Stimulated activated CD8-positive, alpha-beta memory T cell treated with anti-CD3 and anti-CD28 coated beads, Interleukin-4, amount 100 ng/mL, for 4 hours (primary cell): ENCODE data around the gene ZBTB17.
A peak's percentile ranks its signal among the peaks of the same experiment; 100 is the strongest.
"Not testable (repeated sequence)": the region's sequence is repeated elsewhere in the genome, so short reads cannot be mapped to it uniquely, and the experiment has no call there.

ENCODE experiments used
- DNase-seq, 2 donors: peaks; one replicate each; pipeline ENCODE4 v3.0.0-alpha.2; 2020; ENCODE audit warnings: low read depth in 2 of 2, low spot score in 1 of 2

ZBTB17 gene

DNA sequence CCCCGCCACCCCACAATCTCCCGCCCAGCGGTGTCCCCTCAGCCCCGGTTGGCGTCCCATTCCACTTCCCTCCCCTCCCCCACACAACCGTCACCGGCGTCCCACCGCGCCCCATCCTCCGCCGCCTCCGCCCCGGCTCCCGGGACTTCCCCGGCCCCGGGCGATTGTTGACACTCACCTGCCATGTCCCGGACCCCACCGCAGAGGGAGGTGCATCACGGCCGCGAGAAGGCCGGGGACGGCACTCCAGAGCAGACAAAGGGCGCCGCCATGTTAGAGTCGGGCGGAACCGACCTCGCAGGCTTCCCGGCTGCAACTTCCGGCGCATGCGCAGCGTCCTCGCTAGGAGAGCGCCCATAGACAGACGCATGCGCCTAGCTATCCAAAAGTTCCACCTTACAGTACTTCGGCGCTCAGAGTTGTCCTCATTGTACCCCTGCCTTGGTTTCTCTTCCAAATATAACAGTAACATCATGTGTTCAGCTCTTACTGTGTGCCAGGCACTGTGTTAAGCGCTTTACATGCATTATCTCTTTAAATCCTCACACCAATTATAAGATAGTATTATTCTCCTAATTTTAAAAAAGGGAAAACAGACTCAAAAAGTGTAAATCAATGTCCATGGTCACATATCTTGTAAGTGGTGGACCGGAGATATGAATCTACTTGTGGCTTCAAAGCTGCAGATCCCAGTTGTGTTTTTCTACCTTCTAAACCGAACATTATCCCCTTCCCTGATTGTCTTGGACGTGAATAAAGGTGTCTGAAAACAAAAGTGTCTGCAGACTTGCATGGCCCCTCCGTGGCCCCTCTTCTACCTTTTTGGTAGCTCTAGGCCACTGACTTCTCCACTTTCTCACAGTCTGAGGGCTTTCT is at the start of gene ZBTB17:
ZBTB17 (minus strand) TSS at position 297 of the 876 bp plus-strand sequence. CDS start 27,606 bp downstream, outside the sequence.
- peak; percentile 91 to 94 for DNase-seq

DNA sequence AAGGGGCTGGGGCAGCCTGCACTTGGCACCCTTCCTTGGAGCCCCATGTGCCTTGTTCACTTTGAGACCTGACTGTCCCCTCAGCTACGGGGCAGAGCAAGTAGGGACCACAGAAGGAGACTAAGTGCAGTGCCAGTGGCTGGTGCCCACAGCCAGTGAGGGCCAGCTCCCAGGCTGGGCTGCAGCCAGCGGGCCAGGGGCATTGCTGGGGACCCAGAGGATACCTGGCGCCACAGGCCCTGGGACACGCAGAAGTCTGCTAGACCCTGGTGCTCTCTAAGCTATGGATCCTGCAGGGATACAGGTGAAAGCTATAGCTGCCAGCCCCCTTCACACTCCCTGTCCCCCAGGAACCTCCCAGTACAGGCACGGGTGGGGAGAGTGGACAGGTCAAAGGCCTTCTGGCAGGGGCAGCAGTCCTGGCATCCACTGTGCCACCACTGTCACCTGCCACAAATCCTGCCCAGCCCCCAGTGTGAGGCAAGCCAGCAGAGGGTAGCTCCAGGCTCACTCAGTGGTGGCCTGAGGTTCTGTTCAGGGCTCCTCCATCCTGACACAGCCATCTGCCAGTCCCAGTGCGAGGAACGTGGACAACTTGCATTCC is 47.3 kb upstream of the ZBTB17 start:
- DNase-seq, result no peak

DNA sequence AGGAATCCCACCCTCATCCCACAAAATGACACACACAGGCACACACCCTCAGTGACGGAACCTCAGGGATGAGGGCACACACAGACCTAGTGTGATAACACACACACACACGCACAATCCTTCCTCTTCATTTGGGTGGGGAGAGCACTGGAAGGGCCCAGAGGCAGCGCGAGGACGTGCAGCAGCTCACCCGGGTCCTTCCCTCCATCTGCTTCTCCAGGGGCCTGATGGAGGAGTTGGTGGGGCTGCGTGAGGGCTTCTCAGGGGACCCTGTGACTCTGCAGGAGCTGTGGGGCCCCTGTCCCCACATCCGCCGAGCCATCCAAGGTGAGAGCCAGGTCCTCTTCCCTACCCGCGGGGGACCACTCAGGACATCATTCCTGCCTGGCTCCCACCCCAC is 46.5 kb upstream of the ZBTB17 start:
- no peak for DNase-seq

DNA sequence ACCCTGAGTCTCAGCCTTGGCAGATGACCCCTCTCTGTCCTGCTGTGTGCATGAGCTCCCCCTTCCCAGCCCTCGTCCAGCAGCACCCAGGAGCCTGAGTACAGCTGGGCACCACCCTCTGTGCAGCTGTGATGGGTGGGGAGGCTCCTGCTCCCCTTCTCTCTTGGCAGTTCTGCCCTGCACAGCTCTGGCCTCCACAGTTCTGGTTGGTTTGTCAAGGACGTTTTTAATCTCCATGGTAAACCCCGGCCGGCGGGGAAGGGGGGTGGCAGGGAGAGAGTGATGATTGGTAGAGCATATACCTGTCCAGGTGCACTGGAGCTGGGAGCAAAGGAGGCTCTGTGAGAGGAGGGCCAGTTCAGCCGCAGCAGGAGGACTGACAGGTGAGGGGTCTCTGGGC is 45.8 kb upstream of the ZBTB17 start, which contains the start of gene CLCNKA:
CLCNKA (plus strand) TSS at position 356 of the 400 bp plus-strand sequence. CDS start 584 bp downstream, outside the sequence.
- DNase-seq, result no peak

DNA sequence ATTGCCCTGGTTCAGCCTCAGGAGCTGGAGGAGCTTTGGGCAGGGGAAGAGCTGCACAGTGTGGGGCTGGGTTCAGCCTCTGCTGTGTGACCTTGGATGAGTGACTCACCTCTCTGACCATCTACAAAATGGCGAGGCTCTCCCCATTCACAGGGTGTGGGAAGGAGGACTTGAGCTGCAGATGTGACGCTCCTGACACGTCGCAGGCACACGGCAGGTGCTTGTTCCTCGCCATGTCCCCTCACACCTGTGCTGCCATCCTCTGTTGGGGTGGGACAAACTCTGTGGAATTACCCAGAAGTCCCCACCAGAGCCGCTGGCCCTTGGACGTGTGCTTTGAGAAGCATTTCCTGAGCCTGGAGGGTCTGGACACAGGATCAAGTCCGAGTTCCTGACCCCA is 45.0 kb upstream of the ZBTB17 start:
- DNase-seq, result not testable (repeated sequence)

DNA sequence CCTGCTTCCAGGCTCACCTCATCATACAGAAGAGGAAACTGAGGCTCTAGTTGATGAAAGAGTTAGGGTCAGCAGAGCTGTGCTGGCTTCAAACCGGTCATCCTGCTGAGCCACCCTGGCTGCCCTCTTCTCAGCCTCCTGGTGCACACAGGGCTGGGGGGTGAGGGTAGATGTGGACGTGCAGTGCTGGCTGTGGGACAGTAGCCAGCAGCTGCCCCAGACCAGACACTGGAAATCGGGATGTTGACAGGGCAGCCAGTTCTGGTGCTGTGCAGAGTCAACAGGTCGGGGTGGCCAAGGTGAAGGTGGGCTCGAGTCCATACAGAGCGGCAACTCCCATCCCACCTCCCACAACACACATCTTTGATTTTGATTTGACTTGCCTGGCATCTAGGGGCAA is 44.4 kb upstream of the ZBTB17 start:
- no peak for DNase-seq

DNA sequence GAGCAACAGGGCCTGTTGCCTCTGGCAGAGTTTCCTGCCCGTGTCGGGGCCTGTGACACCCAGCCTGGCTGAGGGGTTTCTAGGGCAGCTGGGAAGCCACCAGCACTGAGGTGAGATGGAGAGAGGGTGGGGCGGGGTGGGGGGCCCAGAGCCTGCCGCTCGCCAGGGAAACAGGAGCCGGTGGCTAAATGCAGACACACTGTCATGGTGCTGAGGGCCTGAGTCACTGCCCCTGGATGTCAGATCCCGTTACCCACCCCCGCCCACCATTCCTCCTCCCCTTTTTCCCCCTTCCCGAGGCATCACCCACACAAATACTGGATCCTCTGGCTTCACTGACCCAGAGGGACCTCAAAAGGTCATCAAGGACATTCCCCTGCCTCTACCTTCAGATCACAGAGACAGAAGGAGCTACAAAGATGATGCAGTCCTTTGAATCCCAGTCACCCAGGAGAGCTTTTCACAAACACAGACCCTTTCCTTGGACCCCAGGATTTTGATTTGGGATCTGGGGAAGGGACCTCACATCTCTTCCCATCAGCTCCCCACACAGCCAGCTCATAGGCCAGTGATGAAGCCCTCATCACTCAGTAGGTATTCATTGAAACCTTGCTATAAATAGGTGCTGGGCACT is 43.9 kb upstream of the ZBTB17 start:
- no peak for DNase-seq

DNA sequence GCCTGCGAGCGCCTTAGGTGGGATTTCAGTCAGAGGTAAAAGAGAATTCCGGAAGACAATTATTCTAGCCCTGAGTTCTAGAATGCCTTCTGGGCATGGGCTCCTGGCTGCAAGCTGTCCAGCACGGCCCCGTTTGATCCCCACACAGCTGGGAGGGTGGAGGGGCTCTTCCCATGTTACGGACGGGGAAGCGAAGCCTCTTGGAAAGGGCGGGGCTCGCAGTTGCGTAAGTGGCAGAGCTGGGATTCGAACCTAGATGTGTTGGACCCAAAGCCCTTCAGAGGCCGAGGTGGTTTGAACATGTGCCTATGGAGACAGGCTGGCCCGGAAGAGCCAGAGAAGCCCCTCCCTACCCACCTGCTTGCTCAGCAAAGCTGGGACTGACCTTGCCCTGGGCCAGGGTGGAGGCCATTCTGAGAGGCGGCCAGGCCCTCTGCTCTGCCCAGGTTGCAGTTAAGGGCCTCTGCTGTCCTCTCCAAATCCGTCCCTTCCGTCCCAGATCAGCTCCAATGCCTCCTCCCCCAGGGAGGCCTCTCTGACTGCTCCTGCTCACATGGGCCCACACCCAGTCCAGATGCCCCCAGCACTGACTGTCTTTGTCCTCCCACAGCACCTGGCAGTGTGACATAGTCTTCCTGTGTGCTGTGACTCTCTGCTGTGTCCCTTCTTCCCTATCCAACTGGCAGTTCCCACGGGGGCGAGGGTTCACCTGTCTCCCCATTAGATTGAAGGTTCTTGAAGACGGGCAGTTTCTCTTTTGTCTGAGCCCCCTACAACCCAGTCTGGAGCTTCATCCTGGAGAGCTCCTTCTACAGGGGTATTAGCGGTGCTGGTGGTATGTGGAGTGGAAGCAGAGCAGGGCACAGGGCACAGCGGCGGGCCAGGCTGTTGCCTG is 43.1 kb upstream of the ZBTB17 start:
- no peak for DNase-seq

DNA sequence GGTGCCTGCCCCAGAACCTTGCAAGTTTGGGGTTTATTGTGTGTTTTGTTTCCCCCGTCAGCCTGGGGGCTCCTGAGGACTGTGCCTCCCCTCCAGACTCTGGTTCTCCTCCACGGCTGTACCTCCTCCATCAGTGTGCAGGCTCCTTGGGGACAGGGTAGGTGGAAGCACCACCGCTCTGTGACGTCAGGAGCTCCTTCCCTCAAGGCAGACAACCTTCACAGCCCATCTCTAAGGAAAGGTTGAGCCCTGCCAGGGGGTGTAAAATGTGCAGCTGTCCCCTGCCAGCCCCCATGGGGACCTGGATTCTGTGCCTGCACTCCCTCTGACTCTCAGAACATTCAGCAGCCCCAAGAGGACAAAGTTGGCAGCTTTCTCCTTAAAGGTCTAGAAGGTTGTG is 42.4 kb upstream of the ZBTB17 start:
- DNase-seq, result no peak

DNA sequence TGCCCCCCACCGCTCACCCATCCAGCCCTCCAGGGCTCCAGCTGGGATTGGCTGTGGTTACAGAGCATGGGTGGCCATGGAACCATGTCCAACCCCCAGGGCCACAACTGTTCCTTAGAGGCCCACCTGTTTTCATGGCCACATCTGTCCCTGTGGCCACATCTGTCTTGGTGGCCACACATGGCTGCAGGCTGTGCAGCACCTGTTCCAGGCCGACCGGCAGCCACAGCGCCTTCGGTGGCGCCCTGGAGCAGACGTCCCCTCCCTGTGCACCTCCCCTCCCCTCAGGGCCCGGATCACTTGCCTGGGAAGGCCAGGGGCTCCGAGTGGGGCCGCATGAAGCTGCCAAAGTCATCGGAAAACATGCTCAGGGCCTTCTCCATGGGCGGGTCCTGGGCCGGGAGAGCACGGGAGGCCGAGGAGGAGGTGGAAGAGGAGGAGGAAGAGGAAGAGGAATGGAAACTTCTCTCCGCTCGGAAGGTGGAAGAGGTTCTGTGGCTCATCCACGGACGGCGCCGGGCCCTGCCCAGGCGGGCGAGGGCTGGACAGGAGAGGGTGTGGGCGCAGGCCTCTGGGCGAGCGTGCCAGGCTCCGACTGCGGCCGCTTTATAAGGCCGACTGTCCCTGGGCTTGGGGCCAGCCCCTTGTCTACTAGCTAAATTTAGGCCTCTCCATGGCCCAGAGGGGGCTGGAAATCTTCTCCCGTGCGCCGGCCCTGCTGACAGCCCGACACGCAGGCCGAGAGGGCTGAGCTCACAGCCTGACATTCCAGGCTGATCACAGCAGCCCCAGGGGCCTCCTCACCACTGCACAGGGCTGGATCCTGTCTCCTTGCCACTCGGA is 41.8 kb upstream of the ZBTB17 start, which contains the start of gene HSPB7:
HSPB7 (minus strand) TSS at position 583 of the 843 bp plus-strand sequence; CDS start at position 503, 80 bp downstream.
- DNase-seq, result no peak

DNA sequence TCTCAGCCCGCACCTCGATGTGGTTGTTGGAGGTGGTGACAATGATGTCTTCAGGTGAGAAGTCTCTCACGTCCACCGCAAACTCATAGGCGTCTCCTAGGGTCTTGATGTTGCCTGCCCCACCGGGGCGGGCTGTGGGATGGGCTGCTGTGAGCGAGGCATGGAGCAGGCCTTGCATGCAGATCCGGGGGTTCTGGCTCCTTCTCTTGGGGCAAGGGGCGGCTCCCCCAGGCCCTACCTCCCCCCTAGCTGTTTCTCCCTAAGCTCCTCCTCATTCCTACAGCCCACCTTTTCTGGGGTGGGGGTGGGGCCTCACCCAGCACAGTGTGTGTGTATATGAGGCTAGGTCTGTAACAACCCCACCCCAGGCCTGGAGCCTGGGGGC is 41.2 kb upstream of the ZBTB17 start:
- no peak for DNase-seq

DNA sequence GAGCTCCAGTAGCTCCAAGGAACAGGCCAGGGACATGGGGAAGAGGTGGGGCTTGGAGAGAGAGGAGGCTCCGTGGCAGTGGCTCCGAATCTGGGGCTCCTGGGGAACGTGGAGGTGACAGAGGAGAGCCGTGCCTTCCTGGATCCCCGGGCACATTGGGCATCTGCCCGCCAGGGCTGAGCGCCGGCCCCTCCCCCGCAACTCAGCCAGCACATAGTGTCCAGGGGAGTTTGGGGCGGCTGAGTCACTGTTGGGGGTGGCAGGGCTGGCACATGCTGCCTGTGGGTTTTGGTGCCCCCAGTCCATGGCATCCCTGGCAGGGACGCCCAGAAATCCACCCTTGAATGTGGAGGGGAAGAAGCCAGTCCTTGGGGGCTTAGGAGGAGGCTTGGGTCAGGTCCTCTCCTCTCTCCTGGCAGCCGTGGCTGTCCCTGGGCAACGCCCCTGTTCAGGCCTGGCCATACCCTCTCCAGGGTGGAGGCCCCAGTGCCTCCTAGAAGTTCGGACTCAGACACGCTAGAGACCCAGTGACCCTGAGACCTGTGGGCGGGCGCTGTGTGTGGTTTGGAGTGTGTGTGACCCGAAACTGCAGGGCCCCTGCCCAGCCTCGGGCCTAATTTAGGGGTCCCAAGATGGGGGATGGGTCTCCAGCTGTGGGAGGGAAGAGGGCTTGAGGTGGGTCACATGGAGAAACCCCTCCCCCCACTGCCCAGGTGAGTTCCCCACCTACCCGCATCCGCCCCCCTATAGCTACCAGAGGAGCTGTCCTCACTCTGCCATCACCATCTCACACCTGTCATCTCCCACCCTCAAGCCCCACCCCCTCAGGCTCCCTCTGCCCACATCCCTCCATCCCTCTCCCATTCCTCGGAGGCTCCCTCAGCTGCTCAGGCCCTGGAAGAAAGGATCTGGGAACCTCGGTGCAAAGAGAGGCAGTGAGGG is 40.3 kb upstream of the ZBTB17 start:
- no peak for DNase-seq

DNA sequence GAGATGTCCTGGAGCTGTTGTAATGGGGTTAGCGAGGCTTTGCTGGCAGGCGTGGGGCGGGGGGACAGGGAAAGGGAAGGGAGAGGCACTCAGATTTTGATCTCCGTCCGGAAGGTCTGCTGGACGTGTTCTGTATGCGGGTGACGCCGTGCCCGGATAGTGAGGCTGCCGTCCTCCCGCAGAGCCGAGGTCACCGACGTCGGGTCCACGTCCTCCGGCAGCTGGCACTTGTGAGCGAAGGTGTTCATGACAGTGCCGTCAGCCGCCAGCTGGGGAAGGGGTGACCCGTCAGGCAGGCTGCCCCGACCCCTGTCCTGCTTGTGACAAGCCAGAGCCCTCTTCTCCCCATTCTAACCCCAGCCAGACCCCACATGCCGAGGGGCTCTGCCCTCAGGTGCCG is 39.6 kb upstream of the ZBTB17 start:
- DNase-seq, result no peak

DNA sequence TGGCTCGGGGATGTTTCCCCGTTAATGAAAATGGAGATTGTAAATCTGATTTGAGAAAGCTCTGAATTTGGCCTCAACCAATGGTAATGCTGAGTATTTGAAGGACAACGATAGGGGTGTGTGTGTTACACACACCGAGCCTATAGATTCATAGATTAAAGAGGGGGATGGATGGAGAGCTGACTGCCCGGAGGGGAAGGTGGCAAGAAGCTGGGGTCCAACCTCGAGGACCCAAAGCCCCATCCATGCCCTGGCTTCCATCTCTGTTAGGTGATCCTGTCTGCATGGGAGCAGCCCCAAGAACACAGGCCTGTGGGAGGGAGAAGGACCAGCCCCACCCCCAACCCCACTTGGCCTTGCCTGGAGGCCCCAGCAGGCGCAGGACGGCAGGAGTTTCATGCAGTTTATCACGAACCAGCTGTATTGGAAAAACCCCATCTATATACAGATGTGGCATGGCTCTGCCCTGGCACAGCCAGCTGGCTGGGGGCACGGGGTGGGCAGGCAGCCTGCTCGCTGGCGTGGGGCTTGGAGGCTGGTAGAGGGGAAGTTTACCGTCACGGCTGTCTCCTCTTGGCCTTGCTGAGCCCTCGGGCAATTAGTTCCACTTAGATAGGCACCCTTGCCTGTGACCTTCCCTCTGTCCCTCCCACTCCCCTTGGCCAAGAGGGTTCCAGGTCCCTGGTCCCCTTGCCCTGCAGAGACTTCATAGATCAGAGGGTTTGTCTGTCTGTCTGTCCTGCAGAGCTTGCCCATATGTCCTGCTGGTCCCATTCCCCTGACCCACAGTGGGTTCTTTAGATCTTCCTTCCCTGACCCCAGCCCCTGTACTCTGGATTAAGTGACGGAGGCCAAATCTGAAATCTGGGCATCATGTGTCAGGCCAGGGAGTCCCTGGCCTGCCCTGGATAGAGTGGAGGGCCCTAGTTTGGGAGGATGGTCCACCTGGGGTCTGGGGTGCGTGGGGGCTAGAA is 38.9 kb upstream of the ZBTB17 start:
- no peak for DNase-seq

DNA sequence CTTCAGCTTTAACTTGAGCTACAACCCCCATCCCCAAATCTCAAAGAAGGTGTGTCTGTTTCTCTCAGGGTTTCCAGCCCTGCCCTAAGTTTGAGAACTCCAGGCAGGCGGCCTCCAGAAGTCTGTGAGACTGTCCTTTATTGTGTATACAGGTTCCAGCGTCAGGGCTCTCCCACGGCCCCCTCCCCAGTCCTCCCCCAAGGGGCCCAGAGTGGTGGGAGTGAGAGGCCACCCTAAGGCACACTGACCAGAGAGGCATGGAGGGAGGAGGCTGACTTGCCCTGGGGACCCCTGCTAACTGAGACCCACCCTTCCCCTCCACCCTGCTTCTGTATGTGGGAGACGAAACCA is 38.0 kb upstream of the ZBTB17 start:
- DNase-seq, result no peak

DNA sequence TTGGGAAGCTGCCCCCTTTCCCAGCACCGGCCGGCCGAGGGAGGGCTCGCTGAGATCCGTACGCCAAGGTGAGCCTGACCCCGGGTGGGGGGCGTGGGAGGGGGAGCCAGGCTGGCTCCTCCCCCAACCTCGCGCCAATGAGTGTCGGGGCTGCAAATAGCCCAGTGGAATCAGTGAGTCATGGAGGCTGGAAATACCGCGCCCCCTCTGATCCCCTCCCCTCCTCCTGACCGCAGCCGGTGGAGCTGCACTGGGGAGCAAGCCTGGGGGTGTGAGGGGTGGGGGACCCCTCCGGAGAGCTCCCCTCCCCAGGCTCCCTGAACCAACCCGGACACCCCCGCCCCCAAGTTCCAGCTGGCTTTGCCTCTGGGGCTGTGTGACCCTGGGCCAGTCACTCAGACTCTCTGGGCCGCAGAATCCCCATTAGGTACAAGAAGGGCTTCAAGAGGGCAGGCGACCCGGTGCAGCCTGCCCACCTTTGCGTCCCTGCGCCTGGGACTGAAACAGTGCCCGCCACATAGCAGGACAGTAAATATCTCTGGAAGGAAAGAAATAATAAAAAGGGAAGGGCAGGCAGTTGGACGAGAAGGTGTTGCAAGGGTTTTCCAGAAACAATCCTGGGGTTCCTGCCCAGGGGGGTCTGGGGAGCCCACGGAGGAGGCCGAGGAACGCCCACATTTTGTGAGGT is 37.5 kb upstream of the ZBTB17 start:
- peak; percentile 30 to 52 for DNase-seq

DNA sequence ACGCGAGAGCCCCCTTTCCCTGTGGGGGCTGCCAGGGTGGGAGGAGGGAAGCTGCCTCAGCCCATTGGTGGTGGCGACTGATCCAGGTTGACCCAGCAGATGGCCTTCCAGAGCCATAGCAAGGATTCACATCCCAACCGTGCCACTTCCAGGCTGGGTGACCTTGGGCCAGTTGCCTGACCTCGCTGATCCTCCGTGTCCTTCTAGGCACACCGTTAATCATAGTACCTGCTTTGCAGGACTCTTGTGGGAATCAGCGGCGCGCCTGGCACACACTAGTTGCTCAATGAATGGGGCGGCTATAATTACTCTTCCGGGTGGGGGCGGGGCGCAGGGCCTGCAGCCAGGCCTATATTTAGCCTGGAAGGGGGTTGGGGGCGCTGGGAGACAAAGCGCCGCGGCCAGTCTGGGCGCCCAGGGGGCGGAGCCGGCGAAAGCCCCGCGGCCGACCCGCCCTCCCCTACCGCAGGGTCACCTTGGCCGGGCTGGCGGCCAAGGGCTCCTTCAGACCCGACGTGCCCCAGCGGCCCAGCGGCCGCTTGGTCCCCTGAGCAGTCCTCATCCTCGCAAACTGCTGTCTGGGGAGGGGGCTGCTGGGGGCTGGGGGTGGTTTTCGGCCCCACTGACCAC is 36.8 kb upstream of the ZBTB17 start:
- DNase-seq, result no peak
